ELF-1 (cell line): ENCODE measurements around the gene SLC35F1.
"Not testable (repeated sequence)": the region's sequence is repeated elsewhere in the genome, so short reads cannot be mapped to it uniquely, and the experiment has no call there.

Source experiments
- DNase-seq: peaks from one replicate; pipeline ENCODE4 v3.0.0-alpha.2; 2016; ENCODE audit warnings: low read depth, low spot score

SLC35F1 gene

DNA sequence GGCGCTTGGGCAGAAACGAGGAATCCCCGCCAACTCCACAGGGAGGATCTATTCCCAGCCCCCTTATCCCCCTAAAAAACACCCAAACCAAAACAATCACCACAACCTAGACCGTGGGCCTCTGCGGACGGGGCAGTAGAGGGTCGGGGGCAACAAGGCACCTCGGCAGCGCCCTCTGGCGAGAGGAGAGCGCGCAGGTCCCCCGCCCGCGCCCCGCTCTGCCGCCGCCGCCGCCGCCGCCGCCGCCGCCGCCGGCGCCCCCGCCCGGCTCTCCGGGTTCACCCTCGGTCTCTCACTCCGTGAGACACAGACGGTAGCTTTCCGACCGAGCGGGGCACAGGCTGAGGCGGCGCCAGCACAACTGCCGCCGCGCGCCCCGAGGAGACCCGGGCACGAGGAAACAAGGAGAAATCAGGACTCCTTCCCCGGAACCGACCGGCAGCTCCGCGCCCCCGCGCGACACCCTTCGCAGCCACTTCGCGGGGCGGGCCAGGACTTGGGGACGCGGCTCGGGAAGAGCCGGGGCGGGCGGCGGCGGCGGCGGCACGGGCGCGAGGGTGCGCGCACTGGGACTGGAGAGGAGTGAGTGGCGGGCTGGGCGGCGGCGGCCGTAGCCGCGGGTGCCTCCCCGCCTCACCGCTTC is at the start of gene SLC35F1:
Gene SLC35F1 (plus strand): TSS at position 307 of the 643 bp plus-strand sequence.
- DNase-seq = peak; percentile 92

DNA sequence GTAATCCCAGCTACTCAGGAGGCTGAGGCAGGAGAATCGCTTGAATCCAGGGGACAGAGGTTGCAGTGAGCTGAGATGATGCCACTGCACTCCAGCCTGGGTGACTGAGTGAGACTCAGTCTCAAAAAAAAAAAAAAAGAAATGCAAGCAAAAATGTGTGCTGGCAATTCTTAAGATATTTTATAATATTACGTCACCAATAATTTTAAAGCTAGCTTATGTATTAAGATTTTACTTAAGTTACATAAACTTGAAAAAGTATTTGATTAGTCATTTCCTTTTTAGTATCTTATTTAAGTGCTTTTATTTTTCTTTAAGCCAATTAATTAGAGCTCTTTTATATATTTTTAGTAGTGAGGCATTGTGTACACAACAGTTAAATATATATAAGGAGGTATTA is 48.5 kb upstream of the SLC35F1 start:
- not testable (repeated sequence) for DNase-seq

DNA sequence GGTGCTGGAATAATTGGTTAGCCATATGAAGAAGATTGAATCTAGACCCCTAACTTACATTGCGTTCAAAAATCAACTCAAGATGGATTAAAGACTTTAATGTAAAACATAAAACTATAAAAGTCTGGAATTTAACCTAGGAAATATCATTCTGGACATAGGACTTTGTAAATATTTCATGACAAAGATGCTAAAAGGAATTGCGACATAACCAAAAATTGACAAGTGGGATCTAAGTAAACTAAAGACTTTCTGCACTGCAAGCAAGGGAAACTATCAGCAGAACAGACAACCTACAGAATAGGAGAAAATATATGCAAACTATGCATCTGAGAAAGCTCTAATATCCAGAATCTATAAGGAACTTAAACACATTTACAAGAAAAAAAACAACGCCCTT is 45.5 kb upstream of the SLC35F1 start:
- DNase-seq = no peak

DNA sequence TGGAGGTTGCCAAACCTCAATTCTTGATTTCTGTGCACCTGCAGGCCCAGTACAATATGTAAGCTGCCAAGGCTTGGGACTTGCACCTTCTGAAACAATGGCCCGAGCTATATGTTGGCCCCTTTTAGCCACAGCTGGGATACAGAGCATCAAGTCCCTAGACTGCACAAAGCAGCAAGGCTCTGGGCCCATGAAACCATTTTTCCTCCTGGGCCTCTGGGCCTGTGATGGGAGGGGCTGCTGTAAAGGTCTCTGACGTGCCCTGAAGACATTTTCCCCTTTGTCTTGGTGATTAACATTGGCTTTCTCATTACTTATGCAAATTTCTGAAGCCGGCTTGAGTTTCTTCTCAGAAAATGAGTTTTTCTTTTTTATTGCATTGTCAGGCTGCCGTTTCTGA is 40.5 kb upstream of the SLC35F1 start:
- DNase-seq = no peak

GRCh38 chr6:117870486-117871242 is 36.4 kb upstream of the SLC35F1 start:
- no peak for DNase-seq

GRCh38 chr6:117880824-117881223 is 26.2 kb upstream of the SLC35F1 start:
- DNase-seq = no peak

DNA sequence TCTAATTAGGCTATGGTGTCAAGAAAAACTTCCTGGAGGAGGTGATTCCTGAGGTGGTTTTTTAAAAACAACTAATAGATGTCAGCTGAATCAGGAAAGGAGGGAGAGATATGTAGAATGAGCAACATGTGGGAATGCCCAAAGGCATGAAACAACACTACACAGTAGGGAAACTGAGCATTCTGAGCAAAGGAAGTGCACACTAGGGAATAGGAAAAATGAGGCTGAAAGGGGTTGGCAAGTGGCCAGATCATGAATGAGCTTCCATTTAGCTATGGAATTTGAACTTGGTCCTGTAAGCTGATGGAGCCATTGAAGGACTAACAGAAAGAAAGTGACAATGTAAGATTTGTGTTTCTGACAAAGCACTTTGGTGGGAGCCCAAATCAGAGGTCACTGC is 16.9 kb upstream of the SLC35F1 start:
- no peak for DNase-seq

DNA sequence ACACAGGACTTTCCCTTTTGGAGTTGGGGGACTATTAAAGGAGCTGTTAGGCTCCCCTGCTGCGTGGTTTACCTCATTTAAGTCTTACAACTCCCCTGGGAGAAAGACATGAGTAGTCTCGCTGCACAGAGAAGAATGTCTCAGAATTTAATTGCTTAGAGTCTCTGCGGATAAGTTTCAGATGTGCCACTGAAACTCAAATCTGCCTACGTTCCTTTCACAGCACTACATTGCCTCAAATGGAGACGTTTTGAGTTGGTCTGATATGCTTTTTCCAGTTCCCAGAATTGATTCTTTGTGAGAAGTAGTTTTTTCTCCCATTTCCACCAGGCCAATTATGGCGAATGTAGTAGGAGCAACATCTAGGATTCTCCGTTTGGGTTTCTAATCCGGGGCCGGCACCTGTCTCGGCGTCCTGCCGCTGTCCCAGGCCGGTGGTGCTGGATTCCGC is 532 bp upstream of the SLC35F1 start:
- DNase-seq = no peak

- DNase-seq = peak; percentile 57
These were observed 659 bp downstream of the SLC35F1 start for GRCh38 chr6:117907601-117908245.

GRCh38 chr6:117908246-117909068 is 1.4 kb downstream of the SLC35F1 start:
- peak; percentile 63 for DNase-seq

DNA sequence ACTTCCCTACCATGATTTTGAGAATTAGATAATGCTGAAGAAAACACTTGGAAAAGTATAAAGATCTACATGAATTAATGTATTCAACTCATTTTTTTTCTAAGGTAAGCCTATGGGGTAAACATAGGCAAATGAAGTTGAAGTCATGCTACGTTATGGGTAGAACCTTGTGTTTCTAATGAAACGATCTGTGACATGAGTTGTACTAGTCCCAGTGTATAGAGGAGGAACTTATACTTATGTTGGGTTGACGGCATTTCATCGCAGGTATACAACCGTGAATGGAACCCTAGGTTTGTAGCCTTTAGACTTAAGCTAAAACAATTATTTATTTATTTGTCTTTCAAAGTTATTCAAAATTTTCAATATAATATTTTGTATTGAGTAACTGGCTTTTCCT is 2.6 kb downstream of the SLC35F1 start:
- no peak for DNase-seq

- no peak for DNase-seq
These were observed 3.5 kb downstream of the SLC35F1 start for GRCh38 chr6:117910549-117910948.

DNA sequence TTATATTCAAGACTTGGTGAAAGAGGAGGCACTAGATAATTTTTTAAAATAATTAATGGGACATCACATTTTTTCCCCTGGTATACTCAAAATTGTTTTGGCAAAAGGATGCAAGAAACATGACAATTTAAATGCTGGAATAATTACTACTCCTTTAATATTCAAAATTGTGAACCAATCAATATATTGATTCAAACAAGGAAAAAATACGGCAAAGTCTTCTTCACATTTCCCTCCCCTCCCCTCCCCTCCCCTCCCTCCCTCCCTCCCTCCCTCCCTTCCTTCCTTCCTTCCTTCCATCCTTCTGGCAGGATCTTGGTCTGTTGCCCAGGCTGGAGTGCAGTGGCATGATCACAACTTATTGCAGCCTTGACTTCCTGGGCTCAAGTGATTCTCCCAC is 4.1 kb downstream of the SLC35F1 start:
- DNase-seq = no peak

- no peak for DNase-seq
These were observed 4.6 kb downstream of the SLC35F1 start for GRCh38 chr6:117911660-117912059.

GRCh38 chr6:117915846-117916245 is 8.8 kb downstream of the SLC35F1 start:
- DNase-seq = no peak

DNA sequence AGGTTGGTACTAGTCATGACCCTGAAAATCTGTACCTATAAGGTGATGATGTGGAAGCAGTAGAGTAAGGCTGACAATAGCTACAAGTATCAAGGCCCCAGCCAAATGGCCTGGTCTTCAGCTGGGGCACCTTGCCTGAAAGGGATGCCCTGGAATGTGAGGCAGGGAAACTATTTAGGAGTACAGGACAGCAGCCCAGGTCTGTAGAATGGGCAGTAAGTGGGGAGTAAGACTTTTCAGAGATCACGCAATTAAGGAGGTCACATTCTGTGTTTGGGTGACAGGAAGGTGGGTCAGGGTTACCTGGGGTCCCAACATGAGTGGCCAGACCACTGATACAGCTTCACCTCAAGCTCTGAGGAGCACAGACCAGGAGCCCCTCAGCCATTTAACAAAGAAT is 9.4 kb downstream of the SLC35F1 start:
- DNase-seq = no peak

- no peak for DNase-seq
These were observed 10.1 kb downstream of the SLC35F1 start for GRCh38 chr6:117917176-117917575.

DNA sequence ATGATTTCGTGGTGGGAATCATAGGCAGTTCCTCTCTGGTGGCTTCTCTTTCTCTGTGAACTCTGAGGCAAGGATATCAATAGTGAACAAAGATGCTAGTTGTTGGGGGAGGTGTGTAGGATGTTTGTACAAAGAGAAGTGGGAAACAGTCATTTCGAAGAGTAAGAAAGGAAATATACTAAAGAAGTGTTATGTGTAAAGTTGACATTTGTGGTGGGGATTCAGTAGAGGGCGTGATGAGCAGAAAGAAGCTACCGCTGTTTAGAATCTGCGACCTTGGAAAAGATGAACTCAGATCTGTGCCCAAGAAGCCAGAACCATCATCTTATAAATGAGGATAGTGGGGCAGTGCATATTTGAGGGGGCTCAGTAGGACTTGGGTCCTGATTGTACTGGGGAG is 11.4 kb downstream of the SLC35F1 start:
- no peak for DNase-seq

- DNase-seq = peak; percentile 22
These were observed 12.2 kb downstream of the SLC35F1 start for GRCh38 chr6:117919275-117919674.

DNA sequence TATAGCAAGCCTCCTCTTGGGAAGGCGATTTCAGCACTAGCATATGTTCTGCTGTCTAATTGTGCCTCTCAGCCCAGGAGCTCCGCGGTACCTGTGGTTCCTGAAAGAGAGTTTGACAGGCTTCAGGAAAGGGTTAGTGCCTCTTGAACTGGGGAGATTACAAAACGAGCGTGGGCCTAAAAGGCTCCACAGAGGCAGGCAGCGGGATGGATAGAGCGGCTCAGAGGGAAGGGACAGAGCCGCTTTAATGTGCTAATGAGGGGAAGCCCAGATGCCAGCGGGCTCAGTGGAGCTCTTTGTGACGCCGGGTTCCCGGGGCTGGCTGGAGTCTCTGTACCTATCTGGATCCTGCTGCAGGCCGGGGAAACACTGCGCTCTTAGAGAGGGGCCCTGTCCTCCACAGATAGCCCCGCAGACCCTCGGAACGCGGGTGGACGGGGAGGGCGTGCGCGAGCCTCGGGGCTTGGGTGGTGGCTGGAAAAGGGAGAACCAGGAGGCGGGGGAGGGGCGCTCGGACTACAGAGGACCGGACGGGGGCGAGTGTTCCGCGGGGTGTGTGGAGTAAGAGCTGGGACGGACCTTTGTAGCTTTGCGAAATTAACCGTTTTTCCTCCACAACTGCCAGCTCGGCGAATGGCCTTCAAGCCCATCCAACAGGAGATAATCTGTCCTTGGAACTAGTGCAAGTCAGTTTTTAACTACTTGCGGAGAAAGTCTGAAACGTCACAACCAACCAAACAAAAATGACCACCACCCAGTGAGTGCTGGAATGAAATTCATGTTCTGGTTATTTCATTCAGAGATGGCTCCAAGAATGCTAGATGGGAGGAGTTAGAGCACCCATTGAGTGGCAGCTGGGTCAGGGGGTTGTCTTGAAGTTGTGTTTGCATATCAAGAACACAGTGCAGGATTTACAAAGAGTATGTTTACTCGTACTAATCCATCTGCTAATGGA is 13.0 kb downstream of the SLC35F1 start:
- DNase-seq = peak; percentile 88

DNA sequence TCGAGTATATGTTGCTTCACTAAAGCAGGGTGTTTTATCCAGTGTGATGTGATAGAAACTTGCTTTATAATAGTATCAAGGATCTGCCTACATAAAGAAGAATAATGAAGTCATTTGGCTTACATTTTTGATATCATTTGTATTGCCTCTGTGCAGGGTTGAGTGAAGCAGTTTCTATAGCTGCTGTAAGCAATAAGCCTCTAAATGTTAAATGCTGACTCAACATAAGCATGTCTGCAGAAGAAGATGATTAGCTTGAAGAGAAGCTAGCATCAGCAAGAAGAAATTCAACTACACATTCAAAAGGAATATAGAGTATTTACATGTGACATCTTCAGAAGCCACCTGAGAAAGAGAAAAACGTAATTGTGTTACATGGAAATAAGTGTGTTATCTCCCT is 17.6 kb downstream of the SLC35F1 start:
- no peak for DNase-seq
